ENCODE data around the gene JAKMIP3.

The JAKMIP3 gene

GRCh38 chr10:132094581-132095234 lies 29.0 kb downstream of the JAKMIP3 start:
- Histone ChIP-seq H3K4me3 (ENCODE audit: low read length) (no peak overlapping the region), H3K9ac (ENCODE audit: low read depth, low read length) (no peak overlapping the region), H3K27ac (ENCODE audit: low read length) (no peak overlapping the region), H3K36me3 (ENCODE audit: insufficient read depth, low read depth, low read length) (no peaks in the 10 kb centered on the region), H3K9me3 (ENCODE audit: insufficient read depth, low read depth, low read length) (0 out of 2 replicates have a peak, but pooled peaks cover 4% of the 10 kb centered on the region), H3K4me1 (ENCODE audit: insufficient read depth, low read length) (no peaks in the 10 kb centered on the region), H3K27me3 (ENCODE audit: insufficient read depth, low read length) (no peaks in the 10 kb centered on the region)

- 0 out of 2 replicates have a peak, but pooled peaks cover 4% of the 10 kb centered on the region for H3K9me3 ChIP-seq (ENCODE audit: insufficient read depth, low read depth, low read length)
- H3K36me3 ChIP-seq (ENCODE audit: insufficient read depth, low read depth, low read length), result no peaks in the 10 kb centered on the region
- no peak overlapping the region for H3K4me3 ChIP-seq (ENCODE audit: low read length)
- H3K9ac ChIP-seq (ENCODE audit: low read depth, low read length), result no peak overlapping the region
- no peak overlapping the region for H3K27ac ChIP-seq (ENCODE audit: low read length)
- no peaks in the 10 kb centered on the region for H3K4me1 ChIP-seq (ENCODE audit: insufficient read depth, low read length)
- H3K27me3 ChIP-seq (ENCODE audit: insufficient read depth, low read length), result no peaks in the 10 kb centered on the region
These were observed 29.8 kb downstream of the JAKMIP3 start for GRCh38 chr10:132095403-132096113.

- no peak overlapping the region for H3K9ac ChIP-seq (ENCODE audit: low read depth, low read length)
- H3K9me3 ChIP-seq (ENCODE audit: insufficient read depth, low read depth, low read length), result 0 out of 2 replicates have a peak, but pooled peaks cover 4% of the 10 kb centered on the region
- no peak overlapping the region for H3K27ac ChIP-seq (ENCODE audit: low read length)
- H3K4me1 ChIP-seq (ENCODE audit: insufficient read depth, low read length), result no peaks in the 10 kb centered on the region
- no peaks in the 10 kb centered on the region for H3K27me3 ChIP-seq (ENCODE audit: insufficient read depth, low read length)
- H3K36me3 ChIP-seq (ENCODE audit: insufficient read depth, low read depth, low read length), result no peaks in the 10 kb centered on the region
- no peak overlapping the region for H3K4me3 ChIP-seq (ENCODE audit: low read length)
These were observed 30.5 kb downstream of the JAKMIP3 start for GRCh38 chr10:132096223-132096622.

- no peaks in the 10 kb centered on the region for H3K4me1 ChIP-seq (ENCODE audit: insufficient read depth, low read length)
- H3K27me3 ChIP-seq (ENCODE audit: insufficient read depth, low read length), result no peaks in the 10 kb centered on the region
- no peak overlapping the region for H3K4me3 ChIP-seq (ENCODE audit: low read length)
- H3K36me3 ChIP-seq (ENCODE audit: insufficient read depth, low read depth, low read length), result no peaks in the 10 kb centered on the region
- no peak overlapping the region for H3K9ac ChIP-seq (ENCODE audit: low read depth, low read length)
- H3K27ac ChIP-seq (ENCODE audit: low read length), result no peak overlapping the region
- 0 out of 2 replicates have a peak, but pooled peaks cover 4% of the 10 kb centered on the region for H3K9me3 ChIP-seq (ENCODE audit: insufficient read depth, low read depth, low read length)
These were observed 31.2 kb downstream of the JAKMIP3 start for GRCh38 chr10:132096863-132097478.

GRCh38 chr10:132097609-132098377 lies 32.0 kb downstream of the JAKMIP3 start:
- Histone ChIP-seq H3K9me3 (ENCODE audit: insufficient read depth, low read depth, low read length) (0 out of 2 replicates have a peak, but pooled peaks cover 4% of the 10 kb centered on the region), H3K27me3 (ENCODE audit: insufficient read depth, low read length) (no peaks in the 10 kb centered on the region), H3K27ac (ENCODE audit: low read length) (no peak overlapping the region), H3K4me1 (ENCODE audit: insufficient read depth, low read length) (no peaks in the 10 kb centered on the region), H3K9ac (ENCODE audit: low read depth, low read length) (no peak overlapping the region), H3K4me3 (ENCODE audit: low read length) (no peak overlapping the region), H3K36me3 (ENCODE audit: insufficient read depth, low read depth, low read length) (no peaks in the 10 kb centered on the region)

GRCh38 chr10:132098539-132099388 lies 33.0 kb downstream of the JAKMIP3 start:
- H3K36me3 ChIP-seq (ENCODE audit: insufficient read depth, low read depth, low read length), result no peaks in the 10 kb centered on the region
- no peak overlapping the region for H3K27ac ChIP-seq (ENCODE audit: low read length)
- 0 out of 2 replicates have a peak, but pooled peaks cover under 1% of the 10 kb centered on the region for H3K9me3 ChIP-seq (ENCODE audit: insufficient read depth, low read depth, low read length)
- H3K9ac ChIP-seq (ENCODE audit: low read depth, low read length), result no peak overlapping the region
- no peaks in the 10 kb centered on the region for H3K27me3 ChIP-seq (ENCODE audit: insufficient read depth, low read length)
- H3K4me1 ChIP-seq (ENCODE audit: insufficient read depth, low read length), result no peaks in the 10 kb centered on the region
- no peak overlapping the region for H3K4me3 ChIP-seq (ENCODE audit: low read length)

GRCh38 chr10:132099389-132100090 lies 33.8 kb downstream of the JAKMIP3 start:
- no peaks in the 10 kb centered on the region for H3K9me3 ChIP-seq (ENCODE audit: insufficient read depth, low read depth, low read length)
- H3K4me3 ChIP-seq (ENCODE audit: low read length), result no peak overlapping the region
- no peak overlapping the region for H3K9ac ChIP-seq (ENCODE audit: low read depth, low read length)
- H3K27me3 ChIP-seq (ENCODE audit: insufficient read depth, low read length), result no peaks in the 10 kb centered on the region
- H3K36me3 ChIP-seq (ENCODE audit: insufficient read depth, low read depth, low read length), result no peaks in the 10 kb centered on the region
- no peaks in the 10 kb centered on the region for H3K4me1 ChIP-seq (ENCODE audit: insufficient read depth, low read length)
- H3K27ac ChIP-seq (ENCODE audit: low read length), result no peak overlapping the region

GRCh38 chr10:132100091-132100481 lies 34.3 kb downstream of the JAKMIP3 start:
- no peak overlapping the region for H3K4me3 ChIP-seq (ENCODE audit: low read length)
- H3K27me3 ChIP-seq (ENCODE audit: insufficient read depth, low read length), result no peaks in the 10 kb centered on the region
- H3K36me3 ChIP-seq (ENCODE audit: insufficient read depth, low read depth, low read length), result no peaks in the 10 kb centered on the region
- H3K9ac ChIP-seq (ENCODE audit: low read depth, low read length), result no peak overlapping the region
- H3K4me1 ChIP-seq (ENCODE audit: insufficient read depth, low read length), result no peaks in the 10 kb centered on the region
- no peaks in the 10 kb centered on the region for H3K9me3 ChIP-seq (ENCODE audit: insufficient read depth, low read depth, low read length)
- H3K27ac ChIP-seq (ENCODE audit: low read length), result no peak overlapping the region

GRCh38 chr10:132100556-132101349 lies 35.0 kb downstream of the JAKMIP3 start:
- no peaks in the 10 kb centered on the region for H3K27me3 ChIP-seq (ENCODE audit: insufficient read depth, low read length)
- no peak overlapping the region for H3K4me3 ChIP-seq (ENCODE audit: low read length)

GRCh38 chr10:132101529-132101928 lies 35.8 kb downstream of the JAKMIP3 start:
- H3K27me3 ChIP-seq (ENCODE audit: insufficient read depth, low read length), result no peaks in the 10 kb centered on the region
- no peaks in the 10 kb centered on the region for H3K9me3 ChIP-seq (ENCODE audit: insufficient read depth, low read depth, low read length)
- H3K9ac ChIP-seq (ENCODE audit: low read depth, low read length), result no peak overlapping the region
- H3K36me3 ChIP-seq (ENCODE audit: insufficient read depth, low read depth, low read length), result no peaks in the 10 kb centered on the region
- no peak overlapping the region for H3K27ac ChIP-seq (ENCODE audit: low read length)
- H3K4me3 ChIP-seq (ENCODE audit: low read length), result no peak overlapping the region
- H3K4me1 ChIP-seq (ENCODE audit: insufficient read depth, low read length), result no peaks in the 10 kb centered on the region

More at GRCh38 chr10:132100556-132101349, 35.0 kb downstream of the JAKMIP3 start:
- Histone ChIP-seq H3K36me3 (ENCODE audit: insufficient read depth, low read depth, low read length) (no peaks in the 10 kb centered on the region), H3K9ac (ENCODE audit: low read depth, low read length) (no peak overlapping the region), H3K9me3 (ENCODE audit: insufficient read depth, low read depth, low read length) (no peaks in the 10 kb centered on the region), H3K4me1 (ENCODE audit: insufficient read depth, low read length) (no peaks in the 10 kb centered on the region), H3K27ac (ENCODE audit: low read length) (no peak overlapping the region)

Measured in iPS-20b (cell line).